IMR-90 (cell line): ENCODE measurements around the gene OR5AR1. TPM values are rescaled to one million over a fixed set of nuclear protein-coding genes. Genes with fewer than 3 reads are reported as not detected.

ENCODE experiments used
- ATAC-seq: fragments of 200-7000 bp; cut with Tn5 transposase; 2 replicates; pipeline ENCODE4 v1.9.1; 2020; ENCODE audit warnings: low read depth, mild to moderate bottlenecking, moderate library complexity
- BruUV-seq: library from RNA; stranded (reverse); fragments of 400-500 nt; replicated peaks from 2 replicates; lab custom pipeline; 2021; lab: Mats Ljungman, UMichigan
- CTCF ChIA-PET: fragments of 300-600 bp; formaldehyde crosslinking; extraction: SDS; loops from one replicate; lab custom pipeline; 2021; ENCODE audit warnings: antibody characterized with exemption; lab: Yijun Ruan, JAX
- POLR2A ChIA-PET: fragments of 300-600 bp; sonication (Branson Sonifier 250); formaldehyde crosslinking; loops from one replicate; lab custom pipeline; 2022; ENCODE audit warnings: antibody characterized with exemption; ENCODE audit not compliant: unreplicated experiment; lab: Charles Lee
- DNase-seq: peaks from one replicate; pipeline ENCODE4 v3.0.0; 2013
- H2AFZ ChIP-seq: replicated peaks from 2 replicates; pipeline ENCODE3; 2013; ENCODE audit warnings: low read length, mild to moderate bottlenecking; ENCODE audit not compliant: poor library complexity
- H2AK5ac ChIP-seq: 2 replicates; pipeline ENCODE4 v1.6.1; 2013; ENCODE audit warnings: low read depth, low read length, inconsistent platforms
- H2AK9ac ChIP-seq: replicated peaks from 2 replicates; pipeline ENCODE3; 2013; ENCODE audit warnings: mild to moderate bottlenecking, low read depth, low read length, moderate library complexity; ENCODE audit not compliant: poor library complexity
- H2BK120ac ChIP-seq: 2 replicates; pipeline ENCODE4 v1.6.1; 2013; ENCODE audit warnings: low read depth, low read length, inconsistent platforms
- H2BK15ac ChIP-seq: 3 replicates; pipeline ENCODE4 v1.6.1; 2013; ENCODE audit warnings: low read depth, low read length, inconsistent platforms
- H2BK20ac ChIP-seq: 2 replicates; pipeline ENCODE4 v1.6.1; 2013; ENCODE audit warnings: low read depth, mild to moderate bottlenecking, inconsistent platforms, low read length, moderate library complexity
- H2BK5ac ChIP-seq: 2 replicates; pipeline ENCODE4 v1.6.1; 2013; ENCODE audit warnings: mild to moderate bottlenecking, low read depth, low read length, inconsistent platforms; ENCODE audit not compliant: poor library complexity, severe bottlenecking
- H3K14ac ChIP-seq: replicated peaks from 2 replicates; pipeline ENCODE4 v1.6.1; 2013; ENCODE audit warnings: low read depth, low read length, inconsistent platforms
- H3K18ac ChIP-seq: 2 replicates; pipeline ENCODE4 v1.6.1; 2013; ENCODE audit warnings: low read depth, low read length, control low read depth
- H3K23ac ChIP-seq: 2 replicates; pipeline ENCODE4 v1.6.1; 2013; ENCODE audit warnings: low read depth, low read length, inconsistent platforms
- H3K27ac ChIP-seq: 2 replicates; pipeline ENCODE4 v1.5.1; 2013; ENCODE audit warnings: mild to moderate bottlenecking, control low read depth, low read length; ENCODE audit not compliant: insufficient read depth
- H3K27me3 ChIP-seq: 2 replicates; pipeline ENCODE4 v1.6.1; 2013; ENCODE audit warnings: low read length; ENCODE audit not compliant: control insufficient read depth, insufficient read depth
- H3K36me3 ChIP-seq: 2 replicates; pipeline ENCODE4 v1.6.1; 2013; ENCODE audit warnings: low read length, mixed read lengths; ENCODE audit not compliant: control insufficient read depth, insufficient read depth
- H3K4ac ChIP-seq: 2 replicates; pipeline ENCODE4 v1.6.1; 2013; ENCODE audit warnings: low read depth, low read length, inconsistent platforms
- H3K4me1 ChIP-seq: 2 replicates; pipeline ENCODE4 v1.6.1; 2013; ENCODE audit warnings: low read length, mixed read lengths; ENCODE audit not compliant: control insufficient read depth, insufficient read depth
- H3K4me2 ChIP-seq: 2 replicates; pipeline ENCODE4 v1.6.1; 2013; ENCODE audit warnings: low read depth, mild to moderate bottlenecking, control low read depth, low read length, moderate library complexity
- H3K4me3 ChIP-seq: 2 replicates; pipeline ENCODE4 v1.5.1; 2013; ENCODE audit warnings: low read depth, mild to moderate bottlenecking, control low read depth, low read length, moderate library complexity; ENCODE audit not compliant: insufficient read depth
- H3K56ac ChIP-seq: 2 replicates; pipeline ENCODE4 v1.6.1; 2013; ENCODE audit warnings: low read length, inconsistent platforms; ENCODE audit not compliant: insufficient read depth; ENCODE audit errors: extremely low read depth
- H3K79me1 ChIP-seq, 2 experiments: 2 replicates each; pipeline ENCODE4 v1.6.1; 2013; ENCODE audit warnings: low read length in 2 of 2, inconsistent platforms in 1 of 2, low read depth in 1 of 2
- H3K9ac ChIP-seq: 2 replicates; pipeline ENCODE4 v1.6.1; 2013; ENCODE audit warnings: low read depth, low read length, control low read depth
- H3K9me1 ChIP-seq: 2 replicates; pipeline ENCODE4 v1.6.1; 2013; ENCODE audit warnings: low read length, inconsistent platforms; ENCODE audit not compliant: insufficient read depth
- H3K9me3 ChIP-seq: 2 replicates; pipeline ENCODE4 v1.6.1; 2013; ENCODE audit warnings: low read length; ENCODE audit not compliant: control insufficient read depth, insufficient read depth
- H4K20me1 ChIP-seq: 2 replicates; pipeline ENCODE4 v1.6.1; 2013; ENCODE audit warnings: low read length, inconsistent platforms; ENCODE audit not compliant: insufficient read depth
- H4K5ac ChIP-seq: 2 replicates; pipeline ENCODE4 v1.6.1; 2013; ENCODE audit warnings: mild to moderate bottlenecking, low read depth, low read length, control low read depth
- H4K8ac ChIP-seq, 2 experiments: 2 replicates each; pipeline ENCODE4 v1.6.1; 2013; ENCODE audit warnings: low read depth in 2 of 2, low read length in 2 of 2, control low read depth in 1 of 2, inconsistent platforms in 1 of 2
- H4K91ac ChIP-seq: 2 replicates; pipeline ENCODE4 v1.6.1; 2013; ENCODE audit warnings: low read depth, low read length, inconsistent platforms; ENCODE audit not compliant: insufficient read depth
- BHLHE40 ChIP-seq: fragments of 150-350 bp; IDR thresholded peaks from 2 replicates; pipeline ENCODE4 v1.6.1; 2016; ENCODE audit warnings: mild to moderate bottlenecking, low read depth, low read length
- CEBPB ChIP-seq: IDR thresholded peaks from 2 replicates; pipeline ENCODE4 v1.6.1; 2012; ENCODE audit warnings: low read depth, low read length, improper control_type of control experiment
- CHD1 ChIP-seq: IDR thresholded peaks from 2 replicates; pipeline ENCODE4 v1.6.1; 2012; ENCODE audit warnings: low read depth, low read length, improper control_type of control experiment
- CTCF ChIP-seq: conservative IDR thresholded peaks from 2 replicates; pipeline ENCODE4 v1.5.1; 2012; ENCODE audit warnings: mild to moderate bottlenecking, low read depth, low read length, improper control_type of control experiment
- FOS ChIP-seq: fragments of 150-350 bp; IDR thresholded peaks from 2 replicates; pipeline ENCODE4 v1.6.1; 2016; ENCODE audit warnings: low read depth, low read length
- MAFK ChIP-seq: IDR thresholded peaks from 2 replicates; pipeline ENCODE4 v1.6.1; 2012; ENCODE audit warnings: low read depth, low read length, improper control_type of control experiment
- MAZ ChIP-seq: IDR thresholded peaks from 2 replicates; pipeline ENCODE4 v1.6.1; 2012; ENCODE audit warnings: low read depth, mild to moderate bottlenecking, low read length, improper control_type of control experiment, moderate library complexity, borderline replicate concordance
- MXI1 ChIP-seq: IDR thresholded peaks from 2 replicates; pipeline ENCODE4 v1.6.1; 2012; ENCODE audit warnings: low read depth, mild to moderate bottlenecking, low read length, moderate library complexity, borderline replicate concordance
- NFE2L2 ChIP-seq: fragments of 150-350 bp; IDR thresholded peaks from 2 replicates; pipeline ENCODE4 v1.6.1; 2016; ENCODE audit warnings: low read depth, mild to moderate bottlenecking, low read length
- POLR2A ChIP-seq: IDR thresholded peaks from 2 replicates; pipeline ENCODE4 v1.6.1; 2012; ENCODE audit warnings: mild to moderate bottlenecking, low read depth, low read length
- RAD21 ChIP-seq: IDR thresholded peaks from 2 replicates; pipeline ENCODE4 v1.6.1; 2012; ENCODE audit warnings: low read length, improper control_type of control experiment
- RCOR1 ChIP-seq: IDR thresholded peaks from 2 replicates; pipeline ENCODE4 v1.6.1; 2012; ENCODE audit warnings: mild to moderate bottlenecking, low read length, improper control_type of control experiment; ENCODE audit not compliant: insufficient replicate concordance
- RFX5 ChIP-seq: IDR thresholded peaks from 2 replicates; pipeline ENCODE4 v1.8.0; 2012; ENCODE audit warnings: low read depth, mild to moderate bottlenecking, low read length, moderate library complexity
- SMC3 ChIP-seq: fragments of 150-350 bp; IDR thresholded peaks from 2 replicates; pipeline ENCODE4 v1.6.1; 2016; ENCODE audit warnings: low read depth, mild to moderate bottlenecking, antibody characterized with exemption, low read length, moderate library complexity
- WGBS, 2 experiments: methylation state at CpG; one replicate each; pipeline versions ENCODE4 v1.1.5 to v1.1.7; 2013; ENCODE audit warnings: missing lambda C conversion rate in 2 of 2; ENCODE audit not compliant: insufficient read length in 1 of 2; ENCODE audit errors: extremely low coverage in 2 of 2; 5-methylcytosine and 5-hydroxymethylcytosine counted together
- dilution Hi-C: fragments of 300-500 bp; cut with HindIII; formaldehyde crosslinking; loops from one replicate; pipeline ENCODE4 v1.14.3; 2018; ENCODE audit warnings: low sequenced_read_pairs; ENCODE audit not compliant: unreplicated experiment
- in situ Hi-C: fragments of 300-500 bp; cut with MboI; formaldehyde crosslinking; loops from 3 replicates; pipeline ENCODE4 v1.14.3; 2019; ENCODE audit warnings: low sequenced_read_pairs, inconsistent platforms, mixed read lengths
- intact Hi-C: fragments of 100-400 bp; cut with micrococcal nuclease; formaldehyde crosslinking; loops from 2 replicates; pipeline ENCODE4 v1.10.0; 2022
- polyA plus RNA-seq, 3 experiments: library from polyadenylated mRNA; depleted of rRNA; stranded (reverse); fragments of >200 nt; gene quantifications; 2 replicates each; pipeline ENCODE4 v1.2.3, GENCODE V29; 2012; ENCODE audit warnings: low replicate concordance in 1 of 3
- total RNA-seq: library from RNA; depleted of rRNA; stranded (reverse); fragments of >200 nt; gene quantifications from 2 replicates; pipeline ENCODE4 v1.2.3, GENCODE V29; 2012
- TF ChIP-seq, protein P1 (sequence below): fragments of 150-350 bp; IDR thresholded peaks from 2 replicates; pipeline ENCODE4 v1.6.1; 2017; ENCODE audit warnings: mild to moderate bottlenecking, antibody characterized with exemption, low read length, low read depth
- TF ChIP-seq, protein P2 (sequence below): fragments of 150-350 bp; IDR thresholded peaks from 2 replicates; pipeline ENCODE4 v1.6.1; 2016; ENCODE audit warnings: low read depth, mild to moderate bottlenecking, low read length, moderate library complexity, borderline replicate concordance

The OR5AR1 gene
- total and polyA plus RNA-seq, 2 of the 4 experiments (the other 2 are of a cell fraction): not detected

- POLR2A ChIA-PET: no interaction called here
- intact Hi-C loops (no loop called here), in situ Hi-C loops (no loop called here), dilution Hi-C loops (no loop called here)
- no peak overlapping the region for H2BK5ac ChIP-seq
- no peak overlapping the region for H2BK120ac ChIP-seq
- no peaks in the 10 kb centered on the region for H3K27me3 ChIP-seq
- H2AK5ac ChIP-seq: no peak overlapping the region
- no peak overlapping the region for H4K5ac ChIP-seq
- no CpG with 5 or more reads among the region's 2 CpGs for WGBS, 2 experiments
- no TSS peak for BruUV-seq
- H4K8ac ChIP-seq: no peak overlapping the region
- H3K36me3 ChIP-seq: no peaks in the 10 kb centered on the region
- H3K18ac ChIP-seq: no peak overlapping the region
- H2BK20ac ChIP-seq: no peak overlapping the region
- no peak overlapping the region for H3K23ac ChIP-seq
- no peak overlapping the region for H2AK9ac ChIP-seq
- no peak for DNase-seq
- H3K56ac ChIP-seq: no peak overlapping the region
- no peak overlapping the region for H3K27ac ChIP-seq
- H3K79me1 ChIP-seq: no peaks in the 10 kb centered on the region
- no peak overlapping the region for H3K4me3 ChIP-seq
- TF ChIP-seq CTCF: no peak
- no peak for TF ChIP-seq POLR2A
- TF ChIP-seq, protein P1, sequence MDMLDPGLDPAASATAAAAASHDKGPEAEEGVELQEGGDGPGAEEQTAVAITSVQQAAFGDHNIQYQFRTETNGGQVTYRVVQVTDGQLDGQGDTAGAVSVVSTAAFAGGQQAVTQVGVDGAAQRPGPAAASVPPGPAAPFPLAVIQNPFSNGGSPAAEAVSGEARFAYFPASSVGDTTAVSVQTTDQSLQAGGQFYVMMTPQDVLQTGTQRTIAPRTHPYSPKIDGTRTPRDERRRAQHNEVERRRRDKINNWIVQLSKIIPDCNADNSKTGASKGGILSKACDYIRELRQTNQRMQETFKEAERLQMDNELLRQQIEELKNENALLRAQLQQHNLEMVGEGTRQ: no peak
- TF ChIP-seq RFX5: no peak
- TF ChIP-seq MXI1: no peak
- TF ChIP-seq RAD21: no peak
- TF ChIP-seq MAFK: no peak
- TF ChIP-seq BHLHE40: no peak
- no peak for TF ChIP-seq NFE2L2
- no peak for TF ChIP-seq CEBPB
- TF ChIP-seq RCOR1: no peak
- TF ChIP-seq CHD1: no peak
- TF ChIP-seq, protein P2, sequence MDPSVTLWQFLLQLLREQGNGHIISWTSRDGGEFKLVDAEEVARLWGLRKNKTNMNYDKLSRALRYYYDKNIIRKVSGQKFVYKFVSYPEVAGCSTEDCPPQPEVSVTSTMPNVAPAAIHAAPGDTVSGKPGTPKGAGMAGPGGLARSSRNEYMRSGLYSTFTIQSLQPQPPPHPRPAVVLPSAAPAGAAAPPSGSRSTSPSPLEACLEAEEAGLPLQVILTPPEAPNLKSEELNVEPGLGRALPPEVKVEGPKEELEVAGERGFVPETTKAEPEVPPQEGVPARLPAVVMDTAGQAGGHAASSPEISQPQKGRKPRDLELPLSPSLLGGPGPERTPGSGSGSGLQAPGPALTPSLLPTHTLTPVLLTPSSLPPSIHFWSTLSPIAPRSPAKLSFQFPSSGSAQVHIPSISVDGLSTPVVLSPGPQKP: no peak
- no peak for TF ChIP-seq FOS
- no peak for TF ChIP-seq MAZ
- no peak for TF ChIP-seq SMC3
- no peaks in the 10 kb centered on the region for H3K4me1 ChIP-seq
- peaks cover 5% of the 10 kb centered on the region; the same call in 1 of the 2 replicates for H3K9me3 ChIP-seq
- no peak overlapping the region for H2AFZ ChIP-seq
- H3K4ac ChIP-seq: no peak overlapping the region
- H2BK15ac ChIP-seq: no peak overlapping the region
- CTCF ChIA-PET: no interaction called here
- H4K20me1 ChIP-seq: no peaks in the 10 kb centered on the region
- H4K91ac ChIP-seq: no peak overlapping the region
- no peaks in the 10 kb centered on the region for H3K9me1 ChIP-seq
- ATAC-seq: no peak
- H3K4me2 ChIP-seq: no peak overlapping the region
- no peak overlapping the region for H3K9ac ChIP-seq
- no peak overlapping the region for H3K14ac ChIP-seq
These were observed 7.5 kb downstream of the OR5AR1 start for GRCh38 chr11:56670984-56671383.
